HG03520 (cell line): ENCODE measurements around the gene ETS2.

Experiments used
- ATAC-seq: cut with Tn5 transposase; IDR thresholded peaks from one replicate; pipeline ENCODE4 v1.9.1; 2021; ENCODE audit warnings: mild to moderate bottlenecking, moderate library complexity; ENCODE audit not compliant: unreplicated experiment

The ETS2 gene

GRCh38 chr21:38800924-38801744 is 4.6 kb upstream of the ETS2 start:
- ATAC-seq: no peak

GRCh38 chr21:38802050-38803026 is 3.4 kb upstream of the ETS2 start:
- no peak for ATAC-seq

- no peak for ATAC-seq
Measured at GRCh38 chr21:38803075-38803660, 2.6 kb upstream of the ETS2 start.

GRCh38 chr21:38804030-38804788 is 1.5 kb upstream of the ETS2 start:
- no peak for ATAC-seq

GRCh38 chr21:38804789-38805327 is 871 bp upstream of the ETS2 start:
- no peak for ATAC-seq

- ATAC-seq: no peak
Measured at GRCh38 chr21:38806153-38806941, 618 bp downstream of the ETS2 start.

- no peak for ATAC-seq
Measured at GRCh38 chr21:38806942-38807284, 1.2 kb downstream of the ETS2 start.

GRCh38 chr21:38807441-38807871 is 1.7 kb downstream of the ETS2 start:
- no peak for ATAC-seq

GRCh38 chr21:38807986-38808385 is 2.3 kb downstream of the ETS2 start:
- no peak for ATAC-seq

GRCh38 chr21:38809198-38809878 is 3.6 kb downstream of the ETS2 start:
- ATAC-seq: no peak

GRCh38 chr21:38810034-38810825 is 4.5 kb downstream of the ETS2 start:
- no peak for ATAC-seq

- no peak for ATAC-seq
Measured at GRCh38 chr21:38810826-38811164, 5.1 kb downstream of the ETS2 start.

GRCh38 chr21:38811257-38811656 is 5.5 kb downstream of the ETS2 start:
- ATAC-seq: no peak

GRCh38 chr21:38813143-38813542 is 7.4 kb downstream of the ETS2 start:
- no peak for ATAC-seq

- ATAC-seq: no peak
Measured at GRCh38 chr21:38813547-38813946, 7.8 kb downstream of the ETS2 start.

- ATAC-seq: no peak
Measured at GRCh38 chr21:38814126-38815059, 8.7 kb downstream of the ETS2 start.

GRCh38 chr21:38815060-38815405 is 9.3 kb downstream of the ETS2 start:
- no peak for ATAC-seq
